Activated T-helper 1 cell treated with Interleukin-2 at 50 U/mL for 16 hours (primary cell): ENCODE results near the gene PARD3B.

Source experiments
- DNase-seq: peaks from one replicate; pipeline ENCODE4 v3.0.0-alpha.2; 2020; ENCODE audit warnings: low read depth

PARD3B gene

GRCh38 chr2:205056151-205056561 is 510.9 kb downstream of the PARD3B start:
- no peak for DNase-seq

DNA sequence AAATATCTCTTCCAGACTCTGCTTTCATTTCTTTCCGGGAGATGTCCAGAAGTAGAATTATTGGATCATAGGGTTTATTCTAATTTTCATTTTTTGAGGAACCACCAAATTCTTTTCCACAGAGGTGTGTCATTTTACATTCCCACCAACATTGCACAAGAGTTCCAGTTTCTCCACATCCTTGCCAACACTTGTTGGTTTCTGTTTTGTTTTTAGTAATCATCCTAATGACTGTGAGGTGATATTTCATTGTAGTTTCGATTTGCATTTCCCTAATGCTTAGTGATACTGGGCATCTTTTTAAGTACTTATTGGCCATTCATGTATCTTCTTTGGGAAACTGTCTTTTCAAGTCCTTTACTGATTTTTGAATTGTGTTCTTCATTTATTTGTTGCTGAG is 513.1 kb downstream of the PARD3B start:
- DNase-seq = no peak

DNA sequence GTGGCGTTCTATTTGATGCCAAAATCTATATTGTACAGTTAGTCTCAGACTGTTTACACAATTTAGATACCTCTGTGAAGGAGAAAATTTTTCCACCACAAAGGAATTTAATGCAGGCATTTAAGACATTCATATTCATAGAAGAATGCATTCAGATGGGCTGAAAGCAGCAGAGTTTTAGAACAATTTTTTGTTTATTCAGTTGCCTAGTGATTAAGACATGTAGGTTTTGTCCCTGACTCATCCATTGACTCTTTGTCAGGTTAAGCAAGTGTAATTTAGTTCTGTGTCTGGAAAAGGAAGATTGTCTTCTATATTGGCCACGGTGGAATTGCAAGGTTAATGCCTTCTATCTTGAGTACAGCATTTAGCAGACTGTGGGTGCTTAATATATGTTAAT is 515.0 kb downstream of the PARD3B start:
- no peak for DNase-seq

DNA sequence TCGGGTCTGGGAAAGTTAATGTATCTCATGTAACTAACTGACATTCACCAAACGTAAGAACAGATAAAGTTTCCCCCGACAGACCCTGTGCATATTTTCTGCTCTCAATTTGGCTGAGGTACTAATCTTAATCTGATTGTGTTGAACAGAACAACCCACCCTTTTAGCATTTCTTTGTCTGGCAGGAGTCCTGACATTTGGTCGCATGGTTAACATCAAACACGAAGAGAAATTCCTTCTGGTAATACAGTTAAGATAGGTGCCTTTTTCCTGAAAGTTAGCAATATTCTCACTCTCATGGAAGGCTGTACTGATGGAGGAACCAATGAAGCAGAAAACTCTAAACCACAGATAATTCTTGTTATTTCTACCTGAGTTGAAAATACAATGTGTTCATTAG is 520.8 kb downstream of the PARD3B start:
- DNase-seq = no peak

- DNase-seq = no peak
Measured at GRCh38 chr2:205069928-205070327, 524.7 kb downstream of the PARD3B start.

GRCh38 chr2:205070889-205071288 is 525.6 kb downstream of the PARD3B start:
- no peak for DNase-seq

DNA sequence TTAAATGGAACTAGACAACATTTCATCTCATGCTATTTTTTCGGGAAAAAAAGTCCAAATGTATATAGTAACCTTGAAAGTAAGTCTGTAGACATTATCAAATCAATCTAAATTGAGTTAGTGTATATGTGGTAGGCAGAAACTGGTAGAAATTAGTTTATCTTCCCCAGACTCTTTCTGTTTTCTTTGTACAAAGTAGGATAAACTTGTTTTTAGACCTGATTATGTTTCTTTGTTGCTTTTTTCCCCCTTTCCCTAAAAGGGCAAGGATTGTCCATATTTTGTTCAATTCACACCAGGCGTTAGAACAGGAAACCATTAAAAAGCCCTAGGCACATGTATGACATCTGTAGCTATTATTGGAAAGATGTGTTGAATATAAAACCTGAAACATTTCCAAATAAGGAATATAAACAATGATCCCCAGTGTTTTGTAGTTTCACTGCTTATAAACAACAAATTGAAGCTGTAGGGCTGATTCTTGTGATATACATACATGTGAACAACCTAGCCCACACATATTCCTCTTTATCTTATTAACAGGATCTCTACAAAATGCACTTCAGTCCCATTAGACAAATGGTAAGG is 528.3 kb downstream of the PARD3B start:
- no peak for DNase-seq

- DNase-seq = no peak
Measured at GRCh38 chr2:205076405-205076804, 531.1 kb downstream of the PARD3B start.

DNA sequence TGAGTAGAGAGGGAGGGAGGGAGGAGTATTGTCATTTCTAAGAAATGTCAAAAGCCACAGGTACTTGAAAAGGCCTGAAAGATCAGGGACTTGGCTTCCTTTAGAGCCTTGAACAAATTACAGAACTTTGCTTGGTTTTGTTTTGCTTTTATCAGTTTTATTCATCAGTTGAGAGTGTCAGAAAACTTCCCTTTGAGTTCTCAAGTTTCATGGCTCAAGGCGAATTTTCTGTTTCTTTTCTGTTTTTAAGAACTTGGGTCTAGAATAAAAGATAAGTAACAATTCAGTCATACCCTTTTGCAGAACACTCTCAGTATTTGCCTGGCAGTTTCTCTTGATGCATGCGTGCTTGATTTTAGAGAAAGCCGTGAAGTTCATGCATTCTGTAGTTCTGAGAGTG is 531.9 kb downstream of the PARD3B start:
- DNase-seq = no peak

GRCh38 chr2:205078762-205079161 is 533.5 kb downstream of the PARD3B start:
- no peak for DNase-seq

GRCh38 chr2:205079173-205079572 is 533.9 kb downstream of the PARD3B start:
- no peak for DNase-seq

GRCh38 chr2:205086662-205087061 is 541.4 kb downstream of the PARD3B start:
- no peak for DNase-seq

GRCh38 chr2:205087862-205088261 is 542.6 kb downstream of the PARD3B start:
- no peak for DNase-seq

GRCh38 chr2:205089958-205090357 is 544.7 kb downstream of the PARD3B start:
- no peak for DNase-seq

- DNase-seq = no peak
Measured at GRCh38 chr2:205091411-205091810, 546.1 kb downstream of the PARD3B start.

GRCh38 chr2:205094031-205094430 is 548.8 kb downstream of the PARD3B start:
- no peak for DNase-seq

DNA sequence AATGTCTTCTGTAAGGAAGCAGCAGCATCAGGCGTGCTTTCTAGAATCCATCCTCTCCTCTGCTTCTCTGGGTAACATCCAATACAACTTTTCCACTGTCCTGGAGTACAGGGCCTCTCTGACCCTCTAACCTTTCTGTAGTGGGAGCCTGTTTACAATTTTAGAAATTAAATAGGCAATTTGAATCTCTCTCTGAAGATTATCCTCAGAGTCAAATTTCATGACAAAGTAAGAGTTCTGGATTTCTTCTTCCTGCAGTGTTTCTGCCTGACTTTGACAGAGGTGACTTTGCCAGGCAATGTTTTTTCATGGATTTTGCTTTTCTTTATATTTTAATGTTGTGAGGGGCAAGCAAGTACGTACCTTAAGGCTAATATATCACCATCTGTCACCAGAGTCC is 558.4 kb downstream of the PARD3B start:
- no peak for DNase-seq

GRCh38 chr2:205107810-205108209 is 562.5 kb downstream of the PARD3B start:
- DNase-seq = no peak

- DNase-seq = no peak
Measured at GRCh38 chr2:205115511-205115910, 570.2 kb downstream of the PARD3B start.

- no peak for DNase-seq
Measured at GRCh38 chr2:205117125-205117524, 571.9 kb downstream of the PARD3B start.

- DNase-seq = no peak
Measured at GRCh38 chr2:205119136-205119535, 573.9 kb downstream of the PARD3B start.

DNA sequence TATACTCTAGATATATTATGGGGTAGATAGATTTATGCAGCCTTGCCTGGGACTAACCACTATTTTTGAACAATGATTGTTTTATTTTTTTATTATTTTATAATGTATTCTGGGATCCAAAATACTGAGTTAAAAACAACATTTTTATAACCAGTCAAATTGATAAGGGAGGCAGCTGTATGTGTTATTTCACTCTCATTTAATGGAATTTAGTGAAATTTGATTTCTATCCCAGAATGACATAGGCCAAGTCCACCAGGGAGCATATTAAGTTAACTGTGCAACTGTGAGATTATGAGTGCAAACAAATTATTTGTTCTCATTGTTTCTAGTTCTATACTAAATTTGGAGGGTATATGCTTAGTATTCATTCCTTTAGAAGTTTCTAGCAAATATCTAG is 583.5 kb downstream of the PARD3B start:
- DNase-seq = no peak

GRCh38 chr2:205129531-205129930 is 584.3 kb downstream of the PARD3B start:
- DNase-seq = no peak

DNA sequence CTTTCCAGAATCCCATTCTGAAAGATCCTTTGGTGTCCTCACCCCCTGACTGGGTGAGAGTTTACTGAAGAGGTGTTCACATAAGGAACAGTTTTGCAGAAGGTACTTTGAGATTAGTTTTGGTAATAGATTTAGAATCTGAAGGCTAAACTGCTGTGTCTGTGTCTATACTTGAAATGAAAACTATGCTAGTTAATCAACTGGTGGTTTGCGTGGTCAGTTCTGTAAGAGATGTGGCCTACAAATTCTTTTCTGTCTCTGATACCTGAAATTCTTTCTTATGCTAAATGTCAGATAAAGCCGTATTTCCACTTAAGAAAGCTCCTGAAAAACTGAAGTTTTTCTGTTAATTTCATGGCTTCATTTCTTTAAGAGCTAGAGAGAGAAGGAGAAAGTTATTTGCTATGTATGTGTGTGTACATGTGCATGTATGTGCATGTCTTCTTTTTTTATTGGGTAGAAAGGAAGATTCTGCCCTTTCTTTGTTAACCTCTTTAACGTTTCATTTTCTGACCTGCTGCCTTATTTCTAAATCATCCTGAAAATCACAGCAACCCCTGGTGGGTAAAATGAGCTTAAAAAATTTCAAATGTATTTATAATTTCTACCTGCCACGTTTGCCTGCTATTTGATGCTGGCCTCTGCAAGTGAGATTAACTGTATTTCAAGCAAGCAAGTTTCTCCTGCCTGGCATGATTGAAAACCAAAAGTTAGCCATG is 585.0 kb downstream of the PARD3B start:
- DNase-seq = no peak
